Upper lobe of left lung (tissue), 4 donors: Measurements from ENCODE around the gene AP2A2.

ENCODE experiments used
- CTCF ChIP-seq, 6 experiments: fragments of 450-650 bp in 4 of 6; fragments of 200-600 bp in 2 of 6; sonication (generic) in 2 of 6; IDR thresholded peaks; one replicate each; pipeline ENCODE4 v1.5.1; 2016 to 2019; ENCODE audit warnings: antibody characterized with exemption in 6 of 6
- POLR2A ChIP-seq, 4 donors: fragments of 450-650 bp; IDR thresholded peaks; one replicate each; pipeline ENCODE4 v1.5.1; 2016 to 2017; ENCODE audit warnings: antibody characterized with exemption in 4 of 4, mild to moderate bottlenecking in 2 of 4

- no peak for TF ChIP-seq POLR2A (IDR thresholded peaks at IDR 0.05)
- no peak for TF ChIP-seq CTCF (IDR thresholded peaks at IDR 0.05)
These were observed 44.7 kb downstream of the AP2A2 start for GRCh38 chr11:970319-970871.
